Effector memory CD4-positive, alpha-beta T cell (primary cell): Measurements from ENCODE around the gene NOL4.
"Not testable (repeated sequence)": the region's sequence is repeated elsewhere in the genome, so short reads cannot be mapped to it uniquely, and the experiment has no call there.

ENCODE experiments used
- DNase-seq, 3 donors: peaks; one replicate each; pipeline ENCODE4 v3.0.0-alpha.2; 2020
- H3K27ac ChIP-seq: 2 replicates; pipeline ENCODE4 v1.7.0; 2013; ENCODE audit warnings: mild to moderate bottlenecking, low read length, moderate library complexity; ENCODE audit not compliant: insufficient read depth, poor library complexity, severe bottlenecking
- H3K27me3 ChIP-seq: replicated peaks from 2 replicates; pipeline ENCODE4 v1.7.0; 2013; ENCODE audit warnings: mild to moderate bottlenecking, low read length; ENCODE audit not compliant: insufficient read depth, control insufficient read depth, poor library complexity, severe bottlenecking
- H3K36me3 ChIP-seq: 2 replicates; pipeline ENCODE4 v1.7.0; 2013; ENCODE audit warnings: mild to moderate bottlenecking, low read length, moderate library complexity; ENCODE audit not compliant: control insufficient read depth, insufficient read depth
- H3K4me1 ChIP-seq: 2 replicates; pipeline ENCODE4 v1.7.0; 2013; ENCODE audit warnings: low read length, mild to moderate bottlenecking; ENCODE audit not compliant: control insufficient read depth, insufficient read depth, poor library complexity, severe bottlenecking
- H3K4me3 ChIP-seq: 2 replicates; pipeline ENCODE4 v1.7.0; 2013; ENCODE audit warnings: low read length, low read depth, mild to moderate bottlenecking; ENCODE audit not compliant: insufficient read depth, poor library complexity, severe bottlenecking
- H3K9me3 ChIP-seq: 2 replicates; pipeline ENCODE4 v1.7.0; 2013; ENCODE audit warnings: mild to moderate bottlenecking, low read length, moderate library complexity; ENCODE audit not compliant: control insufficient read depth
- total RNA-seq, 3 donors: gene quantifications; one replicate each; lab custom pipeline; 2026; lab: John Stamatoyannopoulos, UW

Gene NOL4, protein sequence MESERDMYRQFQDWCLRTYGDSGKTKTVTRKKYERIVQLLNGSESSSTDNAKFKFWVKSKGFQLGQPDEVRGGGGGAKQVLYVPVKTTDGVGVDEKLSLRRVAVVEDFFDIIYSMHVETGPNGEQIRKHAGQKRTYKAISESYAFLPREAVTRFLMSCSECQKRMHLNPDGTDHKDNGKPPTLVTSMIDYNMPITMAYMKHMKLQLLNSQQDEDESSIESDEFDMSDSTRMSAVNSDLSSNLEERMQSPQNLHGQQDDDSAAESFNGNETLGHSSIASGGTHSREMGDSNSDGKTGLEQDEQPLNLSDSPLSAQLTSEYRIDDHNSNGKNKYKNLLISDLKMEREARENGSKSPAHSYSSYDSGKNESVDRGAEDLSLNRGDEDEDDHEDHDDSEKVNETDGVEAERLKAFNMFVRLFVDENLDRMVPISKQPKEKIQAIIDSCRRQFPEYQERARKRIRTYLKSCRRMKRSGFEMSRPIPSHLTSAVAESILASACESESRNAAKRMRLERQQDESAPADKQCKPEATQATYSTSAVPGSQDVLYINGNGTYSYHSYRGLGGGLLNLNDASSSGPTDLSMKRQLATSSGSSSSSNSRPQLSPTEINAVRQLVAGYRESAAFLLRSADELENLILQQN
- total RNA-seq, result 0 reads per million in 3 donors

DNA sequence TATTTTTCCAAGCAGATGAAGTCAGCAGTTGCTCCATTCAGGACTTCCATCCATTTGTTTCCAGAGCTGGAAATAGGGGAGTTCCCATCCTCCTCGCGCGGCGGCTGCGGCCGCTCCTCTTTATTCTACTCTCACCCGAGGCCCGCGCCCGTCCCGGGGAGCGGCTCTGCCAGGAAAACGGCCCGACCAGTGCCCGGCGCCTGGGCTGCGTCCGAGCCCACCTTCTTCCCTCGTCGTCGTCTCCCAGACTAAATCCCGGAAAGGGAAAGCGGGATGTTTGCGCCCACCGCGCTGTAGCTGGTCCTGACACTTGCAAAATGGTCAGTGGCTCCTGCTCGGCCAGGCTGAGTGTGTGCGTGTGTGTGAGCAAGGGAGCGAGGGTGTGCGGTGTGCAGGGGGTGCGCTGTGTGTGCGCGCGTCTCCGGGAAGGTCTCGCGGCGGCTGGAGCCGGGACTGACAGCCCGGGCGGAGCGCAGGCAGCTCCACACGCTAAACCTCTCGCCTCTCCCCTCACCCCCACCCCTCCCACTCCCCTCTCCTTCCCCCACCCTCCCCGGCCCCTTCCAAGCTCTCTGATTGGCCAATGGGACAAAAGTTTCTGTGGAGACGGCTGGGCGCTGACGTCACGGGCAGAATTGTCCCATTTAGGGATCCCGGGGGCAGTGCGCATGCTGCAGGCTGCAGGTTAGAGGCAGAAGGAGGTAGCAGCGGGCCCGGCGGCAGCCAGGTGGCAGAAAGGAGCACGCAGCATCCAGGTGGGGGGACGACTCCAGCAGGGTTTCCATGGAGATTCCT lies at the start of gene NOL4:
TSS of gene NOL4 (minus strand) at position 491 of the 795 bp plus-strand sequence. CDS start 1,660 bp downstream, outside the sequence.
- no peak within 1 kb of the TSS for H3K27ac ChIP-seq
- no peak within 1 kb of the TSS for H3K4me3 ChIP-seq
- no peaks in the 10 kb centered on the region for H3K9me3 ChIP-seq
- no peak for DNase-seq
- H3K27me3 ChIP-seq, result no peaks in the 10 kb centered on the region
- H3K36me3 ChIP-seq, result no peaks in the 10 kb centered on the region
- no peaks in the 10 kb centered on the region for H3K4me1 ChIP-seq

GRCh38 chr18:34266029-34266428 lies 41.3 kb upstream of the NOL4 start:
- H3K36me3 ChIP-seq, DNase-seq, H3K9me3 ChIP-seq, H3K4me3 ChIP-seq, H3K4me1 ChIP-seq, H3K27me3 ChIP-seq, H3K27ac ChIP-seq: not testable (repeated sequence)

DNA sequence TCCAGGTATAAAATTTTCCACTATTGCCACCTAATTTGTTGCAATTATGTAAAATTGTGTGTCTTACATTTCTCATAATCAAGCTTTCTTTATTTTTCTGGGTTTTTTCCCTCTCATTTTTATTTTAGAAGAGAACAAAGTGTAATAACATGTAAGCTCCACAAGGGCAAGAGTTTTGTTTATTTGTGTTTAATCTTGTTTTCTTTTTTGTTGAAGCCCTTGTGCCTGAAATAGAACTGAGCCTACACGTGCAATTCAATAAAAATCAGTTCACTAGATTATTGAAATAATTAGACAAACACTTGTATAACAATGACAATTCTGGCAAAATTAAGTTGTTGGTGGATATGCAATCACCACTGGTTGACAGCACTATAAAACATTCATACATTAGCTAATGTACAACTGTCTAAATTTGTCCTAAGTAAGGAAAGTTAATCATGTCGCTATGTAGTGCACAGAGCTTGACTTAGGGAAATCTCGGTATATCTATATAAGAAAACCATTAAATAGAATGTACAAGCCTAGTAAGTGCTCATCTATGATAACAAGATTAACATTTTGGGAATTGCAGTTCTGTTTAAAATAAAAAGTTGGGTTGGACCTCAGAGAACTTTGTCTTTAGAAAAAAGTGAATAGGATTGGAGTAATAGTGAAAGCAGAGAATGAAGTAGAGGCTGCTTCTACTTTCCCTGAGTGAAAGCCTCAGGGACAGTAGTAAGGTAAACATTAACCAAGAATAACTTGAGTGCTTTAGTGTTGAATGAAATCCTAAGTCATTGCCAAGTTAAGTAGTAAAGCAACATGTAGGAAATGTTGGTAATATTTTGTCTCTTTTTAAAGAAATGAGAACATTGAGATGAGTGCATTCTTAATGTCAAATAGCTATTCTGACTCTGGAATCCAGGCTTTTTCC lies 37.4 kb upstream of the NOL4 start:
- no peaks in the 10 kb centered on the region for H3K36me3 ChIP-seq
- H3K4me3 ChIP-seq, result no peak overlapping the region
- no peaks in the 10 kb centered on the region for H3K9me3 ChIP-seq
- H3K27ac ChIP-seq, result no peak overlapping the region
- no peaks in the 10 kb centered on the region for H3K27me3 ChIP-seq
- no peak for DNase-seq
- no peaks in the 10 kb centered on the region for H3K4me1 ChIP-seq

GRCh38 chr18:34258176-34258575 lies 33.5 kb upstream of the NOL4 start:
- no peaks in the 10 kb centered on the region for H3K36me3 ChIP-seq
- H3K27ac ChIP-seq, result no peak overlapping the region
- H3K9me3 ChIP-seq, result no peaks in the 10 kb centered on the region
- H3K27me3 ChIP-seq, result no peaks in the 10 kb centered on the region
- DNase-seq, result no peak
- no peaks in the 10 kb centered on the region for H3K4me1 ChIP-seq
- no peak overlapping the region for H3K4me3 ChIP-seq

GRCh38 chr18:34251919-34252318 lies 27.2 kb upstream of the NOL4 start:
- Histone ChIP-seq H3K9me3 (no peaks in the 10 kb centered on the region), H3K27me3 (no peaks in the 10 kb centered on the region), H3K4me1 (no peaks in the 10 kb centered on the region), H3K27ac (no peak overlapping the region), H3K4me3 (no peak overlapping the region), H3K36me3 (no peaks in the 10 kb centered on the region)
- DNase-seq, result no peak

DNA sequence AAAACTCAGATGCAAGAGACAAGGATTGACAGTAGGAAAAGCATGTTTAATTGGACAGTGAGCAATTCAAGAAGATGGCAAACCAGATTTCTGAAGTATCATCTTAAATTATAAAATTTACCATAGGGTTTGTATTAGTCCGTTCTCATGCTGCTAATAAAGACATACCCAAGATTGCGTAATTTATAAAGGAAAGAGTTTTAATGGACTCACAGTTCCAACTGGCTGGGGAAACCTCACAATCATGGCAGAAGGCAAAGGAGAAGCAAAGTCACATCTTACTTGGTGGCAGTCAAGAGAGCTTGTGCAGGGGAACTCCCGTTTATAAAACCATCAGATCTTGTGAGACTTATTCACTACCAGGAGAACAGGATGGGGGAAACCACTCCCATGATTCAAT lies 24.0 kb upstream of the NOL4 start:
- no peaks in the 10 kb centered on the region for H3K9me3 ChIP-seq
- no peaks in the 10 kb centered on the region for H3K36me3 ChIP-seq
- no peak for DNase-seq
- no peak overlapping the region for H3K4me3 ChIP-seq
- H3K27ac ChIP-seq, result no peak overlapping the region
- no peaks in the 10 kb centered on the region for H3K4me1 ChIP-seq
- no peaks in the 10 kb centered on the region for H3K27me3 ChIP-seq

DNA sequence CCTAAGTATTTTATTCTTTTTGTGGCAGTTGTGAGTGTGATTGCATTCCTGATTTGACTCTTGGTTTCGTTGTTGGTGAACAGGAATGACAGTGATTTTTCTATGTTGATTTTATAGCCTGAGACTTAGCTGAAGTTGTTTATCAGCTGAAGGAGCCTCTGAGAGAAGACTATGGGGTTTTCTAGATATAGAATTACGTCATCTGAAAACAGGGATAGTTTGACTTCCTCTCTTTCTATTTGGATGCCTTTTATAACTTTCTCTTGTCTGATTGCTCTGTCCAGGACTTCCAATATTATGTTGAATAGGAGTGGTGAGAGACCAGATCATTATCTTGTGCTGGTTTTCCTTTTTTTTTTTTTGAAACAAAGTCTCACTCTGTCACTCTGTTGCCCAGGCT lies 18.0 kb upstream of the NOL4 start:
- Histone ChIP-seq H3K9me3 (no peaks in the 10 kb centered on the region), H3K27ac (no peak overlapping the region), H3K27me3 (no peaks in the 10 kb centered on the region), H3K4me3 (no peak overlapping the region), H3K4me1 (no peaks in the 10 kb centered on the region), H3K36me3 (no peaks in the 10 kb centered on the region)
- no peak for DNase-seq

DNA sequence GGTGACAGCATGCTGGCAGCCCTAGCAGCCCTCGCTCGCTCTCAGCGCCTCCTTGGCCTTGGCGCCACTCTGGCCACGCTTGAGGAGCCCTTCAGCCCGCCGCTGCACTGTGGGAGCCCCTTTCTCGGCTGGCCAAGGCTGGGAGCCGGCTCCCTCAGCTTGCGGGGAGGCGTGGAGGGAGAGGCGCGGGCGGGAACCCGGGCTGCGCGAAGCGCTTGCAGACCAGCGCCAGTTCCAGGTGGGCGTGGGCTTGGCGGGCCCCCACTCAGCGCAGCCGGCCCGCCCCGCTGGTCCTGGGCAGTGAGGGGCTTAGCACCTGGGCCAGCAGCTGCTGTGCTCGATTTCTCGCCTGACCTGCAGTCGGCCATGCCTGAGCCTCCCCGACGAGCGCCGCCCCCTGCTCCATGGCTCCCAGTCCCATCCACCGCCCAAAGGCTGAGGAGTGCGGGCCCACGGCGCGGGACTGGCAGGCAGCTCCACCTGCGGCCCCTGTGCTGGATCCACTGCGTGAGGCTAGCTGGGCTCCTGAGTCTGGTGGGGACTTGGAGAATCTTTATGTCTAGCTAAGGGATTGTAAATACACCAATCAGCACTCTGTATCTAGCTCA lies 9.2 kb upstream of the NOL4 start:
- not testable (repeated sequence) for H3K27ac ChIP-seq, DNase-seq, H3K36me3 ChIP-seq, H3K9me3 ChIP-seq, H3K4me1 ChIP-seq, H3K4me3 ChIP-seq, H3K27me3 ChIP-seq

GRCh38 chr18:34225218-34225553 lies 473 bp upstream of the NOL4 start:
- DNase-seq, result no peak
- Histone ChIP-seq H3K27me3 (no peaks in the 10 kb centered on the region), H3K4me1 (no peaks in the 10 kb centered on the region), H3K36me3 (no peaks in the 10 kb centered on the region), H3K9me3 (no peaks in the 10 kb centered on the region), H3K4me3 (no peak overlapping the region), H3K27ac (no peak overlapping the region)
